HEK293 (cell line): ENCODE measurements around the gene PTPN9.
A peak's percentile ranks its signal among the peaks of the same experiment; 100 is the strongest.

Experiments used
- BCL11B ChIP-seq: fragments of 450-650 bp; formaldehyde crosslinking; IDR thresholded peaks from 2 replicates; pipeline ENCODE4 v1.5.1; 2016; ENCODE audit warnings: low read depth, missing biosample characterization, missing genetic modification characterization
- GFI1B ChIP-seq: fragments of 450-650 bp; formaldehyde crosslinking; IDR thresholded peaks from 2 replicates; pipeline ENCODE4 v1.5.1; 2016; ENCODE audit warnings: missing biosample characterization, missing genetic modification characterization
- KLF8 ChIP-seq: fragments of 450-650 bp; formaldehyde crosslinking; IDR thresholded peaks from 2 replicates; pipeline ENCODE4 v1.5.1; 2016; ENCODE audit warnings: missing biosample characterization, missing genetic modification characterization
- MEIS1 ChIP-seq: sonication (generic); formaldehyde crosslinking; IDR thresholded peaks from 2 replicates; pipeline ENCODE4 v1.8.1; 2022; ENCODE audit warnings: missing genetic modification reagents, mild to moderate bottlenecking, borderline replicate concordance
- OVOL3 ChIP-seq: fragments of 450-650 bp; formaldehyde crosslinking; IDR thresholded peaks from 2 replicates; pipeline ENCODE4 v1.5.1; 2016; ENCODE audit warnings: missing biosample characterization, missing genetic modification characterization
- ZBTB20 ChIP-seq: fragments of 450-650 bp; formaldehyde crosslinking; IDR thresholded peaks from 2 replicates; pipeline ENCODE4 v1.5.1; 2016; ENCODE audit warnings: missing biosample characterization, missing genetic modification characterization
- ZEB2 ChIP-seq: fragments of 450-650 bp; formaldehyde crosslinking; IDR thresholded peaks from 2 replicates; pipeline ENCODE4 v1.5.1; 2016; ENCODE audit warnings: missing biosample characterization, missing genetic modification characterization
- ZIC2 ChIP-seq: fragments of 450-650 bp; formaldehyde crosslinking; IDR thresholded peaks from 2 replicates; pipeline ENCODE4 v1.5.1; 2016; ENCODE audit warnings: missing biosample characterization, missing genetic modification characterization
- ZNF138 ChIP-seq: fragments of 450-650 bp; formaldehyde crosslinking; IDR thresholded peaks from 2 replicates; pipeline ENCODE4 v1.5.1; 2016; ENCODE audit warnings: missing biosample characterization, missing genetic modification characterization, borderline replicate concordance
- ZNF140 ChIP-seq: fragments of 450-650 bp; formaldehyde crosslinking; IDR thresholded peaks from 2 replicates; pipeline ENCODE4 v1.5.1; 2016; ENCODE audit warnings: missing biosample characterization, missing genetic modification characterization
- ZNF169 ChIP-seq: fragments of 450-650 bp; formaldehyde crosslinking; IDR thresholded peaks from 2 replicates; pipeline ENCODE4 v1.5.1; 2016; ENCODE audit warnings: missing biosample characterization, missing genetic modification characterization
- ZNF202 ChIP-seq: fragments of 450-650 bp; formaldehyde crosslinking; IDR thresholded peaks from 2 replicates; pipeline ENCODE4 v1.5.1; 2016; ENCODE audit warnings: missing biosample characterization, missing genetic modification characterization, borderline replicate concordance
- ZNF266 ChIP-seq: fragments of 450-650 bp; formaldehyde crosslinking; IDR thresholded peaks from 2 replicates; pipeline ENCODE4 v1.5.1; 2016; ENCODE audit warnings: missing biosample characterization, missing genetic modification characterization, low read depth
- ZNF292 ChIP-seq: fragments of 450-650 bp; formaldehyde crosslinking; IDR thresholded peaks from 2 replicates; pipeline ENCODE4 v1.5.1; 2016; ENCODE audit warnings: low read depth, missing biosample characterization, missing genetic modification characterization, borderline replicate concordance
- ZNF549 ChIP-seq: fragments of 450-650 bp; IDR thresholded peaks from 2 replicates; pipeline ENCODE4 v1.5.1; 2018; ENCODE audit warnings: missing biosample characterization, missing genetic modification characterization, mild to moderate bottlenecking, inconsistent platforms, moderate library complexity
- ZNF558 ChIP-seq: fragments of 450-650 bp; formaldehyde crosslinking; IDR thresholded peaks from 2 replicates; pipeline ENCODE4 v1.5.1; 2016; ENCODE audit warnings: missing biosample characterization, missing genetic modification characterization
- ZNF600 ChIP-seq: fragments of 450-650 bp; formaldehyde crosslinking; IDR thresholded peaks from 2 replicates; pipeline ENCODE4 v1.5.1; 2016; ENCODE audit warnings: missing biosample characterization, missing genetic modification characterization
- ZNF658 ChIP-seq: fragments of 450-650 bp; formaldehyde crosslinking; IDR thresholded peaks from 2 replicates; pipeline ENCODE4; 2016; ENCODE audit warnings: missing biosample characterization, missing genetic modification characterization
- ZNF76 ChIP-seq: fragments of 450-650 bp; formaldehyde crosslinking; IDR thresholded peaks from 2 replicates; pipeline ENCODE4; 2016; ENCODE audit warnings: low read depth, missing biosample characterization, missing genetic modification characterization, borderline replicate concordance
- ZNF776 ChIP-seq: fragments of 450-650 bp; formaldehyde crosslinking; IDR thresholded peaks from 2 replicates; pipeline ENCODE4 v1.5.0; 2017; ENCODE audit warnings: missing biosample characterization, missing genetic modification characterization, borderline replicate concordance
- TF ChIP-seq, protein P1 (sequence below): sonication (generic); formaldehyde crosslinking; IDR thresholded peaks from 2 replicates; pipeline ENCODE4 v1.8.1; 2022; ENCODE audit warnings: mild to moderate bottlenecking, moderate library complexity, missing genetic modification reagents
- TF ChIP-seq, protein P2 (sequence below): fragments of 450-650 bp; formaldehyde crosslinking; IDR thresholded peaks from 2 replicates; pipeline ENCODE4 v1.5.1; 2016; ENCODE audit warnings: missing biosample characterization, missing genetic modification characterization
- TF ChIP-seq, protein P3 (sequence below): fragments of 450-650 bp; formaldehyde crosslinking; IDR thresholded peaks from 2 replicates; pipeline ENCODE4 v1.5.1; 2016; ENCODE audit warnings: missing biosample characterization, missing genetic modification characterization
- TF ChIP-seq, protein P4 (sequence below): fragments of 450-650 bp; formaldehyde crosslinking; IDR thresholded peaks from 2 replicates; pipeline ENCODE4 v1.5.1; 2016; ENCODE audit warnings: missing biosample characterization, missing genetic modification characterization
- TF ChIP-seq, protein P5 (sequence below): fragments of 450-650 bp; formaldehyde crosslinking; IDR thresholded peaks from 2 replicates; pipeline ENCODE4 v1.5.1; 2016; ENCODE audit warnings: missing biosample characterization, missing genetic modification characterization, borderline replicate concordance

PTPN9 gene

GRCh38 chr15:75454471-75455378 is 124.4 kb downstream of the PTPN9 start (continued):
- peak; percentile 94 for TF ChIP-seq KLF8
- TF ChIP-seq, protein P1, sequence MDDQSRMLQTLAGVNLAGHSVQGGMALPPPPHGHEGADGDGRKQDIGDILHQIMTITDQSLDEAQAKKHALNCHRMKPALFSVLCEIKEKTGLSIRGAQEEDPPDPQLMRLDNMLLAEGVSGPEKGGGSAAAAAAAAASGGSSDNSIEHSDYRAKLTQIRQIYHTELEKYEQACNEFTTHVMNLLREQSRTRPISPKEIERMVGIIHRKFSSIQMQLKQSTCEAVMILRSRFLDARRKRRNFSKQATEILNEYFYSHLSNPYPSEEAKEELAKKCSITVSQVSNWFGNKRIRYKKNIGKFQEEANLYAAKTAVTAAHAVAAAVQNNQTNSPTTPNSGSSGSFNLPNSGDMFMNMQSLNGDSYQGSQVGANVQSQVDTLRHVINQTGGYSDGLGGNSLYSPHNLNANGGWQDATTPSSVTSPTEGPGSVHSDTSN (CRISPR knock-in tag): no peak
- TF ChIP-seq, protein P2, sequence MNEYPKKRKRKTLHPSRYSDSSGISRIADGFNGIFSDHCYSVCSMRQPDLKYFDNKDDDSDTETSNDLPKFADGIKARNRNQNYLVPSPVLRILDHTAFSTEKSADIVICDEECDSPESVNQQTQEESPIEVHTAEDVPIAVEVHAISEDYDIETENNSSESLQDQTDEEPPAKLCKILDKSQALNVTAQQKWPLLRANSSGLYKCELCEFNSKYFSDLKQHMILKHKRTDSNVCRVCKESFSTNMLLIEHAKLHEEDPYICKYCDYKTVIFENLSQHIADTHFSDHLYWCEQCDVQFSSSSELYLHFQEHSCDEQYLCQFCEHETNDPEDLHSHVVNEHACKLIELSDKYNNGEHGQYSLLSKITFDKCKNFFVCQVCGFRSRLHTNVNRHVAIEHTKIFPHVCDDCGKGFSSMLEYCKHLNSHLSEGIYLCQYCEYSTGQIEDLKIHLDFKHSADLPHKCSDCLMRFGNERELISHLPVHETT (tag by site-specific recombination): no peak
- no peak for TF ChIP-seq ZNF549
- TF ChIP-seq ZEB2: peak; percentile 93
- TF ChIP-seq ZIC2: 0 out of 2 replicates have a peak, but pooled peaks have one; percentile 7
- TF ChIP-seq ZNF776 (tag by site-specific recombination): no peak
- TF ChIP-seq GFI1B (tag by site-specific recombination): no peak
- no peak for TF ChIP-seq OVOL3
- TF ChIP-seq BCL11B (tag by site-specific recombination): no peak
- TF ChIP-seq ZNF658 (tag by site-specific recombination): no peak
- no peak for TF ChIP-seq ZNF266
- TF ChIP-seq ZNF76 (tag by site-specific recombination): peak; percentile 61; the same call in 1 of the 2 replicates
- no peak for TF ChIP-seq ZNF558 (tag by site-specific recombination)
- TF ChIP-seq ZNF169 (tag by site-specific recombination): no peak
- TF ChIP-seq ZNF202: no peak
- TF ChIP-seq, protein P3, sequence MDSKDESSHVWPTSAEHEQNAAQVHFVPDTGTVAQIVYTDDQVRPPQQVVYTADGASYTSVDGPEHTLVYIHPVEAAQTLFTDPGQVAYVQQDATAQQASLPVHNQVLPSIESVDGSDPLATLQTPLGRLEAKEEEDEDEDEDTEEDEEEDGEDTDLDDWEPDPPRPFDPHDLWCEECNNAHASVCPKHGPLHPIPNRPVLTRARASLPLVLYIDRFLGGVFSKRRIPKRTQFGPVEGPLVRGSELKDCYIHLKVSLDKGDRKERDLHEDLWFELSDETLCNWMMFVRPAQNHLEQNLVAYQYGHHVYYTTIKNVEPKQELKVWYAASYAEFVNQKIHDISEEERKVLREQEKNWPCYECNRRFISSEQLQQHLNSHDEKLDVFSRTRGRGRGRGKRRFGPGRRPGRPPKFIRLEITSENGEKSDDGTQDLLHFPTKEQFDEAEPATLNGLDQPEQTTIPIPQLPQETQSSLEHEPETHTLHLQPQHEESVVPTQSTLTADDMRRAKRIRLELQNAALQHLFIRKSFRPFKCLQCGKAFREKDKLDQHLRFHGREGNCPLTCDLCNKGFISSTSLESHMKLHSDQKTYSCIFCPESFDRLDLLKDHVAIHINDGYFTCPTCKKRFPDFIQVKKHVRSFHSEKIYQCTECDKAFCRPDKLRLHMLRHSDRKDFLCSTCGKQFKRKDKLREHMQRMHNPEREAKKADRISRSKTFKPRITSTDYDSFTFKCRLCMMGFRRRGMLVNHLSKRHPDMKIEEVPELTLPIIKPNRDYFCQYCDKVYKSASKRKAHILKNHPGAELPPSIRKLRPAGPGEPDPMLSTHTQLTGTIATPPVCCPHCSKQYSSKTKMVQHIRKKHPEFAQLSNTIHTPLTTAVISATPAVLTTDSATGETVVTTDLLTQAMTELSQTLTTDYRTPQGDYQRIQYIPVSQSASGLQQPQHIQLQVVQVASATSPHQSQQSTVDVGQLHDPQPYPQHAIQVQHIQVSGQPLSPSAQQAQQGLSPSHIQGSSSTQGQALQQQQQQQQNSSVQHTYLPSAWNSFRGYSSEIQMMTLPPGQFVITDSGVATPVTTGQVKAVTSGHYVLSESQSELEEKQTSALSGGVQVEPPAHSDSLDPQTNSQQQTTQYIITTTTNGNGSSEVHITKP (tag by site-specific recombination): peak; percentile 94
- TF ChIP-seq ZNF292 (tag by site-specific recombination): no peak
- TF ChIP-seq ZBTB20 (tag by site-specific recombination): no peak; the same call in 1 of the 2 replicates
- TF ChIP-seq, protein P4, sequence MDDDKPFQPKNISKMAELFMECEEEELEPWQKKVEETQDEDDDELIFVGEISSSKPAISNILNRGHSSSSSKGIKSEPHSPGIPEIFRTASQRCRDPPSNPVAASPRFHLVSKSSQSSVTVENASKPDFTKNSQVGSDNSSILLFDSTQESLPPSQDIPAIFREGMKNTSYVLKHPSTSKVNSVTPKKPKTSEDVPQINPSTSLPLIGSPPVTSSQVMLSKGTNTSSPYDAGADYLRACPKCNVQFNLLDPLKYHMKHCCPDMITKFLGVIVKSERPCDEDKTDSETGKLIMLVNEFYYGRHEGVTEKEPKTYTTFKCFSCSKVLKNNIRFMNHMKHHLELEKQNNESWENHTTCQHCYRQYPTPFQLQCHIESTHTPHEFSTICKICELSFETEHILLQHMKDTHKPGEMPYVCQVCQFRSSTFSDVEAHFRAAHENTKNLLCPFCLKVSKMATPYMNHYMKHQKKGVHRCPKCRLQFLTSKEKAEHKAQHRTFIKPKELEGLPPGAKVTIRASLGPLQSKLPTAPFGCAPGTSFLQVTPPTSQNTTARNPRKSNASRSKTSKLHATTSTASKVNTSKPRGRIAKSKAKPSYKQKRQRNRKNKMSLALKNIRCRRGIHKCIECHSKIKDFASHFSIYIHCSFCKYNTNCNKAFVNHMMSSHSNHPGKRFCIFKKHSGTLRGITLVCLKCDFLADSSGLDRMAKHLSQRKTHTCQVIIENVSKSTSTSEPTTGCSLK (tag by site-specific recombination): no peak
- TF ChIP-seq, protein P5, sequence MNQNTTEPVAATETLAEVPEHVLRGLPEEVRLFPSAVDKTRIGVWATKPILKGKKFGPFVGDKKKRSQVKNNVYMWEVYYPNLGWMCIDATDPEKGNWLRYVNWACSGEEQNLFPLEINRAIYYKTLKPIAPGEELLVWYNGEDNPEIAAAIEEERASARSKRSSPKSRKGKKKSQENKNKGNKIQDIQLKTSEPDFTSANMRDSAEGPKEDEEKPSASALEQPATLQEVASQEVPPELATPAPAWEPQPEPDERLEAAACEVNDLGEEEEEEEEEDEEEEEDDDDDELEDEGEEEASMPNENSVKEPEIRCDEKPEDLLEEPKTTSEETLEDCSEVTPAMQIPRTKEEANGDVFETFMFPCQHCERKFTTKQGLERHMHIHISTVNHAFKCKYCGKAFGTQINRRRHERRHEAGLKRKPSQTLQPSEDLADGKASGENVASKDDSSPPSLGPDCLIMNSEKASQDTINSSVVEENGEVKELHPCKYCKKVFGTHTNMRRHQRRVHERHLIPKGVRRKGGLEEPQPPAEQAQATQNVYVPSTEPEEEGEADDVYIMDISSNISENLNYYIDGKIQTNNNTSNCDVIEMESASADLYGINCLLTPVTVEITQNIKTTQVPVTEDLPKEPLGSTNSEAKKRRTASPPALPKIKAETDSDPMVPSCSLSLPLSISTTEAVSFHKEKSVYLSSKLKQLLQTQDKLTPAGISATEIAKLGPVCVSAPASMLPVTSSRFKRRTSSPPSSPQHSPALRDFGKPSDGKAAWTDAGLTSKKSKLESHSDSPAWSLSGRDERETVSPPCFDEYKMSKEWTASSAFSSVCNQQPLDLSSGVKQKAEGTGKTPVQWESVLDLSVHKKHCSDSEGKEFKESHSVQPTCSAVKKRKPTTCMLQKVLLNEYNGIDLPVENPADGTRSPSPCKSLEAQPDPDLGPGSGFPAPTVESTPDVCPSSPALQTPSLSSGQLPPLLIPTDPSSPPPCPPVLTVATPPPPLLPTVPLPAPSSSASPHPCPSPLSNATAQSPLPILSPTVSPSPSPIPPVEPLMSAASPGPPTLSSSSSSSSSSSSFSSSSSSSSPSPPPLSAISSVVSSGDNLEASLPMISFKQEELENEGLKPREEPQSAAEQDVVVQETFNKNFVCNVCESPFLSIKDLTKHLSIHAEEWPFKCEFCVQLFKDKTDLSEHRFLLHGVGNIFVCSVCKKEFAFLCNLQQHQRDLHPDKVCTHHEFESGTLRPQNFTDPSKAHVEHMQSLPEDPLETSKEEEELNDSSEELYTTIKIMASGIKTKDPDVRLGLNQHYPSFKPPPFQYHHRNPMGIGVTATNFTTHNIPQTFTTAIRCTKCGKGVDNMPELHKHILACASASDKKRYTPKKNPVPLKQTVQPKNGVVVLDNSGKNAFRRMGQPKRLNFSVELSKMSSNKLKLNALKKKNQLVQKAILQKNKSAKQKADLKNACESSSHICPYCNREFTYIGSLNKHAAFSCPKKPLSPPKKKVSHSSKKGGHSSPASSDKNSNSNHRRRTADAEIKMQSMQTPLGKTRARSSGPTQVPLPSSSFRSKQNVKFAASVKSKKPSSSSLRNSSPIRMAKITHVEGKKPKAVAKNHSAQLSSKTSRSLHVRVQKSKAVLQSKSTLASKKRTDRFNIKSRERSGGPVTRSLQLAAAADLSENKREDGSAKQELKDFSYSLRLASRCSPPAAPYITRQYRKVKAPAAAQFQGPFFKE (tag by site-specific recombination): no peak
- TF ChIP-seq ZNF600 (tag by site-specific recombination): peak; percentile 82
- TF ChIP-seq MEIS1 (CRISPR knock-in tag): no peak
- no peak for TF ChIP-seq ZNF138
- no peak for TF ChIP-seq ZNF140 (tag by site-specific recombination)
